ENCODE results near the gene PLK1.

DNA sequence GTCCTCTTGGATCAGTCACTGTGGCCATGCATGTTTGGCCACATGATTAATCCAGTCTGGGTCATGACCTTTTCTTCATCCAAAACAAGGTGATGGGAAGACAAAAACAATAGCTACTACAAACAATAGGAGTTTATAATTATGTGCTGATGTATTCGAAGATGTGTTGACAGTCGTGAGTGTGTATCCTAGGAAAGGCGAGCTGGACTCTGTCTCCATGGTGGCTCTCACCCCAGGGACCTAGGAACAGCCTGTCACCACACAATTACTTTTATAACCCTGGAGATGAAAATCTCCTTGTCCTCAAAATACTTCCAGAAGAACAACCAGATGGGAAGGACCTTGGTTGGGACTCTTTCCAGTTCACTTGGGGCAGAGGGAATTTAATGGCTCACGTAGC is 9.8 kb upstream of the PLK1 start:
- TF ChIP-seq, protein P1, sequence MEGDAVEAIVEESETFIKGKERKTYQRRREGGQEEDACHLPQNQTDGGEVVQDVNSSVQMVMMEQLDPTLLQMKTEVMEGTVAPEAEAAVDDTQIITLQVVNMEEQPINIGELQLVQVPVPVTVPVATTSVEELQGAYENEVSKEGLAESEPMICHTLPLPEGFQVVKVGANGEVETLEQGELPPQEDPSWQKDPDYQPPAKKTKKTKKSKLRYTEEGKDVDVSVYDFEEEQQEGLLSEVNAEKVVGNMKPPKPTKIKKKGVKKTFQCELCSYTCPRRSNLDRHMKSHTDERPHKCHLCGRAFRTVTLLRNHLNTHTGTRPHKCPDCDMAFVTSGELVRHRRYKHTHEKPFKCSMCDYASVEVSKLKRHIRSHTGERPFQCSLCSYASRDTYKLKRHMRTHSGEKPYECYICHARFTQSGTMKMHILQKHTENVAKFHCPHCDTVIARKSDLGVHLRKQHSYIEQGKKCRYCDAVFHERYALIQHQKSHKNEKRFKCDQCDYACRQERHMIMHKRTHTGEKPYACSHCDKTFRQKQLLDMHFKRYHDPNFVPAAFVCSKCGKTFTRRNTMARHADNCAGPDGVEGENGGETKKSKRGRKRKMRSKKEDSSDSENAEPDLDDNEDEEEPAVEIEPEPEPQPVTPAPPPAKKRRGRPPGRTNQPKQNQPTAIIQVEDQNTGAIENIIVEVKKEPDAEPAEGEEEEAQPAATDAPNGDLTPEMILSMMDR (IDR thresholded peaks at IDR 0.05) = no peak
- TF ChIP-seq EP300 (IDR thresholded peaks at IDR 0.05) = no peak
